ENCODE data around the gene NLK.
"Not testable (repeated sequence)": the region's sequence is repeated elsewhere in the genome, so short reads cannot be mapped to it uniquely, and the experiment has no call there.

DNA sequence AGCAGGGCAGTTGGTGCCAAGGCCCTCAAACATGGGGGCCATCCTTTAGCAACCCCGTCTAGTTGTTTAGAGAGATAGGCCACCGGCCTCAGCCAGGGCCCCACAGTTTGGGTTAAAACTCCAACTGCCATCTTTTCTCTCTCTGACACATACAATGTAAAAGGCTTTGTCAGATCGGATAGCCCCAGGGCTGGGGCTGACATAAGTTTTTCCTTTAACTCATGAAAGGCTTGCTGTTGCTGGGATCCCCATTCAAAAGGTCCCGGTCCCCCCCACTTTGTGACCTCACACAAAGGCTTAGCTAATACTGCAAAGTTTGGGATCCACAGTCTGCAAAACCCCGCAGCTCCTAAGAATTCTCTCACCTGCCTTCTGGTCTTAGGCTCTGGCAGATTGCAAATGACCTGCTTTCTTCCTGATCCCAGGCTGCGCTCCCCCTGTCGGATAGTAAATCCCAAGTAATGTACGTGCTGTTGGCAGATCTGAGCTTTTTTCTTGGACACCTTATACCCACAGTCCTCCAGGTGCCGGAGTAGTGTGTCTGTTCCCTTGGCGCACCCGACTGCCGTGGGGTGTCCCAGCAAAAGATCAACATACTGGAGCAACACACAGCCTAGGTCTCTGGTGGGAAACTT lies 192.7 kb downstream of the NLK start:
- TF ChIP-seq, protein P1, sequence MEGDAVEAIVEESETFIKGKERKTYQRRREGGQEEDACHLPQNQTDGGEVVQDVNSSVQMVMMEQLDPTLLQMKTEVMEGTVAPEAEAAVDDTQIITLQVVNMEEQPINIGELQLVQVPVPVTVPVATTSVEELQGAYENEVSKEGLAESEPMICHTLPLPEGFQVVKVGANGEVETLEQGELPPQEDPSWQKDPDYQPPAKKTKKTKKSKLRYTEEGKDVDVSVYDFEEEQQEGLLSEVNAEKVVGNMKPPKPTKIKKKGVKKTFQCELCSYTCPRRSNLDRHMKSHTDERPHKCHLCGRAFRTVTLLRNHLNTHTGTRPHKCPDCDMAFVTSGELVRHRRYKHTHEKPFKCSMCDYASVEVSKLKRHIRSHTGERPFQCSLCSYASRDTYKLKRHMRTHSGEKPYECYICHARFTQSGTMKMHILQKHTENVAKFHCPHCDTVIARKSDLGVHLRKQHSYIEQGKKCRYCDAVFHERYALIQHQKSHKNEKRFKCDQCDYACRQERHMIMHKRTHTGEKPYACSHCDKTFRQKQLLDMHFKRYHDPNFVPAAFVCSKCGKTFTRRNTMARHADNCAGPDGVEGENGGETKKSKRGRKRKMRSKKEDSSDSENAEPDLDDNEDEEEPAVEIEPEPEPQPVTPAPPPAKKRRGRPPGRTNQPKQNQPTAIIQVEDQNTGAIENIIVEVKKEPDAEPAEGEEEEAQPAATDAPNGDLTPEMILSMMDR (IDR thresholded peaks at IDR 0.05): not testable (repeated sequence)
- TF ChIP-seq EP300 (IDR thresholded peaks at IDR 0.05): not testable (repeated sequence)

All from tibial nerve (tissue), 4 donors.